Activated CD8-positive, alpha-beta memory T cell treated with anti-CD3 and anti-CD28 coated beads for 1 hour (primary cell): ENCODE data around the gene PIK3R5.

ENCODE experiments used
- DNase-seq, 2 donors: peaks; one replicate each; pipeline ENCODE4 v3.0.0-alpha.2; 2020; ENCODE audit warnings: low read depth in 1 of 2; ENCODE audit errors: extremely low read depth in 1 of 2

PIK3R5 gene

DNA sequence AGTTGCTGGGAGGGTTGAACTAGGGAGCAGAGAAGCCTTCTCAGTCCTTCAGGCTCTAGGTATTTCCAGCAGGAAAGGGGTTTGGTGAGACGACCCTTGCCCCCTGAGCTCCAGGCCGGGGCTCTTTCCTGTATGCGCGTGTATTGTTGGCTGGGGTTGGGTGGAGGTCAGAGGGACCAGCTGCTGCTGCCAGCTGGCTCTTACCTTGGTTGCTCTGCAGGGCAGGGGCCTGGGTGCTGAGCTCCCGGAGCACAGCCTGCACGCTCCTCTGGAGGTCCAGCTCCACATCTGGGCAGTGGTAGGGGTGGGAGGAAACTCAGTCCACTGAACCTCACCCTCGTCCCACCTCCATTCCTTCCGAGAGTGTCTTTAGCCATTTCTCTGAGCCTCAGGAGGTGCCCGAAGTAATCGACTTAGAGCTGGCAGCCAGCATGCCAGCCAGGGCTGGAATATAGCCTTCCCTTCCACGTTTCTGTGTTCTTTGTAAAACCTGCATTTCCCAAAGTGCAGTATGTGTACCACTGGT lies 126.0 kb downstream of the PIK3R5 start:
- no peak for DNase-seq

GRCh38 chr17:8838551-8839095 lies 126.9 kb downstream of the PIK3R5 start:
- no peak for DNase-seq

GRCh38 chr17:8837563-8838075 lies 127.9 kb downstream of the PIK3R5 start:
- no peak for DNase-seq

- no peak for DNase-seq
These were observed 128.5 kb downstream of the PIK3R5 start for GRCh38 chr17:8836821-8837562.

DNA sequence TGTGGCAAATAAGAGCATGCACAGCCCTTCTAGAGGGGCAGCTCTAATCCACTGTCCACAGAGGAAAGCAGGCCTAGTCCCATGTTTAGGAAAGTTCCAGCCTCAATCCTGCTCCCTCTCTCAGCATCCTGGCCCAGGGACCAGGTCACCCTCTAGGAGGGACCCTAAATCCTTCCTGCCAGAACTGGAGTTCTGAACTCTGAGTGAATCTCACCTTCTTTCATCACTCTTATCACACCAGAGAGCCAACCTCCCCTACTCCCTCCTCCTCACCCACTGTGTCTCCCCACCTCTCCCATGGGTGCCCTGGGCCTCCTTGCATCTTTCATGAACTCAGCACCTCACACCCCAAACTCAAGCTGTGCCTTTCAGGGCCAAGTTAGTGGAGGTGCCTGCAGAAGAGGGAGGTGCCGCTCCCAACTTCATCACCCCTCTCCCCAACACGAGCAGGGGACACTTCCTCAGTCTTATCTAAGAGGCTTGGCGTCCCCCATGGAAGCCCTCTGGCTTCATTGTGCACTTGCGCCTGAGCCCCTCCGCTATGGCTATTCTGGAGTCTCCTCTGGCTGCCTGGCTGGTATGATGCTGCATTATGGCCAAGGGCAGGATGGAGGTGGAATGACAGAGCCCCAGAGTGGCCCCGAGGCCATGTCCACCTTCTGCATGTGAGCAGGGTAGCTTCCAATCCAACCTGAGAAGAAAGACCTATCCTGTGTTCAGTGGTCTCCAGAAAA lies 129.7 kb downstream of the PIK3R5 start:
- no peak for DNase-seq

- DNase-seq, result no peak
These were observed 130.4 kb downstream of the PIK3R5 start for GRCh38 chr17:8835106-8835505.

DNA sequence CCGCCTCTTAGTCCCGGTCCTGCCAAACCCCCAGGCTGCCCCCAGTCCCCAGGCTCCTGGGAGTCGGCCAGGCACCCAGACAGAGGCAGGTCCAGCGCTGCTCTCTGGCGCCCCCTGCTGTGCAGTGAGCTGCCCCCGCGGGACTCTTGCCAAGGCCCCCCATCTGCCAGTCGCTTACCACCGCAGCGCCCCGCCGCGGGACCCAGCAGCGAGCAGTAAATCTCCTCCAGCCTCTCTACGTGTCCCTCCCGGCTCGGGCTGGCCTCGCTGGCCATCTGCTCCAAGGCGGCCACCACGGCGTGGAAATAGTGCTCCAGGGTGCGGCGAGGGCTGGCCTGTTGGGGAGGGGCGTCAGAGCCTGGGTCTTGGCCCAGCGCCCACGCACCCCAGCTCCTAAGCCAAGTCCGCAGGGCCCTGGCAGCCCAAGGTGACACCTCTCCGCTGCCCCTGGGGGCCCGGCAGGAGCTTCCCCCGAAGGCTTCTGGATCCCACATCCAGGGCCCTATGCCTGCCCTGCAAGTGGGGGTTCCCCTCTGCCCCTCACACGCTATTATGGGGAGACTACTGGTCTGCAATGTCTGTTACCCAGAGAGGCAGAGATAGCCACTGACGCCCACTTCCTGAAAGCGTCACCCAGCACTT lies 132.7 kb downstream of the PIK3R5 start:
- peak in 1 of 2 donors; percentile 22 for DNase-seq

DNA sequence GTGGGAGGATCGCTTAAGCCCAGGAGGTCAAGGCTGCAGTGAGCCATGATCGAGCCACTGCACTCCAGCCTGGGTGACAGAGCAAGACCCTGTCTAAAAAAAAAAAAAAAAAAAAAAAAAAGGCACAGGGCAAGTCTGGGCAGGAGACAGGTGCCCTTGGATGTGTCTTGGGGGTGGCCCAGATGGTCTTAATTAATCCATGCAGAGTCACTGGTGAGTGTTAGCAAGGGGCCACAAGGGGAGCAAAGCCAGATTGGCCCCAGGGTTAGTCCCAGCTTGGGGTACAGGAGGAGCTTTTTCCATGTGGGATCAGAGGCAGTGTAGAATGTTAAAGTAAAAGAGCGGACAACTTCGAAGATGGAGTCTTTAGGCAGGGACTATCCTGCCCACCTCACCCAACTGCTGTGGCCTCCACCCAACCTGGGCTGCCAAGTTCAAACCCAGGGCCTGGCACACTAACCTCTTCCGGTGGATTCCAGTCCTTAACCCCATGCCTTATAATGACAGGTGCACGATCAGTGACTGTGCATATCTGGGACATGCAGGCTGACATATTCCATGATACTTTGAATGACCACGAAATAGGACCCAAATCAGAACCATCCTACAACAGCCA lies 134.2 kb downstream of the PIK3R5 start:
- DNase-seq, result no peak

- DNase-seq, result no peak
These were observed 135.4 kb downstream of the PIK3R5 start for GRCh38 chr17:8830141-8830540.

- no peak for DNase-seq
These were observed 136.2 kb downstream of the PIK3R5 start for GRCh38 chr17:8829036-8829941.
